ENCODE measurements around the gene RGS9.
A peak's percentile ranks its signal among the peaks of the same experiment; 100 is the strongest.

RGS9 gene

GRCh38 chr17:65249774-65250173 is 112.6 kb downstream of the RGS9 start:
- TF ChIP-seq ZFX (IDR thresholded peaks at IDR 0.05; ENCODE audit: borderline replicate concordance) (no peak), CTCF (IDR thresholded peaks at IDR 0.05) (no peak)
- no peak overlapping the region for H3K27ac ChIP-seq

- TF ChIP-seq ZFX (IDR thresholded peaks at IDR 0.05; ENCODE audit: borderline replicate concordance) = no peak
- TF ChIP-seq CTCF (IDR thresholded peaks at IDR 0.05) = no peak
- no peak overlapping the region for H3K27ac ChIP-seq
Measured at GRCh38 chr17:65254166-65254565, 117.0 kb downstream of the RGS9 start.

- TF ChIP-seq ZFX (IDR thresholded peaks at IDR 0.05; ENCODE audit: borderline replicate concordance) (no peak), CTCF (IDR thresholded peaks at IDR 0.05) (no peak)
- no peak overlapping the region for H3K27ac ChIP-seq
Measured at GRCh38 chr17:65259281-65259680, 122.1 kb downstream of the RGS9 start.

- no peak for TF ChIP-seq CTCF (IDR thresholded peaks at IDR 0.05)
- no peak for TF ChIP-seq ZFX (IDR thresholded peaks at IDR 0.05; ENCODE audit: borderline replicate concordance)
Measured at GRCh38 chr17:65259696-65260485, 122.7 kb downstream of the RGS9 start.

GRCh38 chr17:65260626-65261025 is 123.5 kb downstream of the RGS9 start:
- TF ChIP-seq ZFX (IDR thresholded peaks at IDR 0.05; ENCODE audit: borderline replicate concordance) = no peak
- TF ChIP-seq CTCF (IDR thresholded peaks at IDR 0.05) = no peak
- H3K27ac ChIP-seq = no peak overlapping the region

More at GRCh38 chr17:65259696-65260485, 122.7 kb downstream of the RGS9 start:
- H3K27ac ChIP-seq = no peak overlapping the region

- no peak overlapping the region for H3K27ac ChIP-seq
- TF ChIP-seq ZFX (IDR thresholded peaks at IDR 0.05; ENCODE audit: borderline replicate concordance) (no peak), CTCF (IDR thresholded peaks at IDR 0.05) (0 out of 2 replicates have a peak, but pooled peaks have one; percentile 4)
Measured at GRCh38 chr17:65261152-65261551, 124.0 kb downstream of the RGS9 start.
